Loucy (cell line): ENCODE data around the gene FAM186B.

Experiments used
- H2AFZ ChIP-seq: fragments of 200-600 bp; sonication (generic); 2 replicates; pipeline ENCODE4 v1.6.0; 2016; ENCODE audit warnings: antibody characterized with exemption, mild to moderate bottlenecking, low read length, moderate library complexity
- H3F3A ChIP-seq: fragments of 200-600 bp; 2 replicates; pipeline ENCODE4 v1.6.0; 2016; ENCODE audit warnings: antibody characterized with exemption, low read depth, mild to moderate bottlenecking
- H3K27me3 ChIP-seq: fragments of 200-600 bp; sonication (generic); 2 replicates; pipeline ENCODE4 v1.6.1; 2014; ENCODE audit warnings: low read length, mild to moderate bottlenecking; ENCODE audit not compliant: insufficient read depth, poor library complexity, severe bottlenecking
- H3K36me3 ChIP-seq: fragments of 200-600 bp; sonication (generic); 2 replicates; pipeline ENCODE4 v1.6.1; 2016; ENCODE audit warnings: low read length; ENCODE audit not compliant: insufficient read depth
- H3K4me1 ChIP-seq: fragments of 200-600 bp; sonication (generic); 2 replicates; pipeline ENCODE4 v1.5.1; 2014; ENCODE audit warnings: low read length, mild to moderate bottlenecking; ENCODE audit not compliant: insufficient read depth, poor library complexity, severe bottlenecking
- H3K4me2 ChIP-seq: fragments of 200-600 bp; sonication (generic); 2 replicates; pipeline ENCODE4 v1.6.0; 2014; ENCODE audit warnings: antibody characterized with exemption, low read length, low read depth, mild to moderate bottlenecking; ENCODE audit not compliant: poor library complexity, severe bottlenecking
- H3K4me3 ChIP-seq: fragments of 200-600 bp; sonication (generic); 2 replicates; pipeline ENCODE4 v1.5.1; 2014; ENCODE audit warnings: low read length, mild to moderate bottlenecking, mixed read lengths; ENCODE audit not compliant: poor library complexity, severe bottlenecking
- H3K79me2 ChIP-seq: fragments of 200-600 bp; sonication (generic); 2 replicates; pipeline ENCODE4 v1.6.1; 2014; ENCODE audit warnings: low read length; ENCODE audit not compliant: insufficient read depth
- H3K9ac ChIP-seq: fragments of 200-600 bp; sonication (generic); 2 replicates; pipeline ENCODE4 v1.6.0; 2014; ENCODE audit warnings: mild to moderate bottlenecking, low read depth, low read length, moderate library complexity; ENCODE audit not compliant: poor library complexity, severe bottlenecking
- H3K9me2 ChIP-seq: fragments of 200-600 bp; sonication (generic); replicated peaks from 2 replicates; pipeline ENCODE4 v1.6.1; 2016; ENCODE audit warnings: low read depth, low read length, mixed read lengths
- H3K9me3 ChIP-seq: fragments of 200-600 bp; sonication (generic); 2 replicates; pipeline ENCODE4 v1.6.1; 2014; ENCODE audit warnings: mild to moderate bottlenecking, antibody characterized with exemption, low read length, low read depth; ENCODE audit not compliant: insufficient read depth
- H4K20me1 ChIP-seq: fragments of 200-600 bp; sonication (generic); 2 replicates; pipeline ENCODE4 v1.6.0; 2014; ENCODE audit warnings: antibody characterized with exemption, low read length, mild to moderate bottlenecking; ENCODE audit not compliant: insufficient read depth, poor library complexity, severe bottlenecking
- CTCF ChIP-seq: fragments of 200-600 bp; sonication (generic); conservative IDR thresholded peaks from 2 replicates; pipeline ENCODE4 v1.5.1; 2014; ENCODE audit warnings: mild to moderate bottlenecking, antibody characterized with exemption, low read length
- EZH2phosphoT487 ChIP-seq: fragments of 200-600 bp; IDR thresholded peaks from 2 replicates; pipeline ENCODE4 v1.6.1; 2018; ENCODE audit warnings: antibody characterized with exemption, mild to moderate bottlenecking, moderate library complexity, borderline replicate concordance

FAM186B gene

GRCh38 chr12:49636979-49637755 lies 31.7 kb upstream of the FAM186B start:
- Histone ChIP-seq H4K20me1 (no peaks in the 10 kb centered on the region), H3K9me3 (no peaks in the 10 kb centered on the region), H3K4me3 (peak overlapping the region; percentile 1), H3K36me3 (no peaks in the 10 kb centered on the region), H2AFZ (peak overlapping the region; percentile 50; the same call in 1 of the 2 replicates), H3K9me2 (no peaks in the 10 kb centered on the region), H3K4me1 (peaks cover 9% of the 10 kb centered on the region), H3F3A (no peaks in the 10 kb centered on the region), H3K79me2 (no peaks in the 10 kb centered on the region), H3K27me3 (no peaks in the 10 kb centered on the region), H3K9ac (peak overlapping the region; percentile 21), H3K4me2 (peak overlapping the region; percentile 36)
- TF ChIP-seq EZH2phosphoT487 (no peak), CTCF (peak; percentile 80)

GRCh38 chr12:49636574-49636973 lies 31.1 kb upstream of the FAM186B start:
- Histone ChIP-seq H3K4me1 (peaks cover 11% of the 10 kb centered on the region), H3K4me2 (no peak overlapping the region), H4K20me1 (no peaks in the 10 kb centered on the region), H3K79me2 (no peaks in the 10 kb centered on the region), H2AFZ (no peak overlapping the region), H3K27me3 (no peaks in the 10 kb centered on the region), H3K4me3 (no peak overlapping the region), H3K9ac (no peak overlapping the region), H3K9me3 (no peaks in the 10 kb centered on the region), H3F3A (no peaks in the 10 kb centered on the region), H3K36me3 (no peaks in the 10 kb centered on the region), H3K9me2 (no peaks in the 10 kb centered on the region)
- TF ChIP-seq CTCF (no peak), EZH2phosphoT487 (no peak)

GRCh38 chr12:49635656-49636055 lies 30.2 kb upstream of the FAM186B start:
- H3K9me3 ChIP-seq = no peaks in the 10 kb centered on the region
- no peak overlapping the region for H3K4me2 ChIP-seq
- no peaks in the 10 kb centered on the region for H3K27me3 ChIP-seq
- TF ChIP-seq EZH2phosphoT487 (no peak), CTCF (no peak)
- H3K36me3 ChIP-seq = no peaks in the 10 kb centered on the region
- no peaks in the 10 kb centered on the region for H4K20me1 ChIP-seq
- no peaks in the 10 kb centered on the region for H3K79me2 ChIP-seq
- no peaks in the 10 kb centered on the region for H3F3A ChIP-seq
- H3K9me2 ChIP-seq = no peaks in the 10 kb centered on the region
- no peak overlapping the region for H3K4me3 ChIP-seq
- no peak overlapping the region for H2AFZ ChIP-seq
- no peak overlapping the region for H3K9ac ChIP-seq
- H3K4me1 ChIP-seq = peaks cover 17% of the 10 kb centered on the region
